Mesodermal cell (in vitro differentiated cells): ENCODE results near the gene HSPB7.

Source experiments
- H3K27ac ChIP-seq: 2 replicates; pipeline ENCODE4 v1.7.0; 2013; ENCODE audit warnings: mild to moderate bottlenecking, low read depth, low read length, moderate library complexity; ENCODE audit not compliant: severe bottlenecking
- H3K36me3 ChIP-seq: 2 replicates; pipeline ENCODE4 v1.7.1; 2013; ENCODE audit warnings: mild to moderate bottlenecking, low read length, moderate library complexity; ENCODE audit not compliant: control insufficient read depth, insufficient read depth
- H3K4me1 ChIP-seq: one replicate; pipeline ENCODE4 v1.7.1; 2013; ENCODE audit warnings: mild to moderate bottlenecking, low read length; ENCODE audit not compliant: insufficient read depth, control insufficient read depth, poor library complexity, severe bottlenecking
- H3K4me3 ChIP-seq: 2 replicates; pipeline ENCODE4 v1.7.0; 2013; ENCODE audit warnings: low read length, control low read depth, mild to moderate bottlenecking; ENCODE audit not compliant: insufficient read depth, poor library complexity, severe bottlenecking; ENCODE audit errors: extremely low read depth
- H3K9me3 ChIP-seq: 2 replicates; pipeline ENCODE4 v1.7.1; 2013; ENCODE audit warnings: mild to moderate bottlenecking, low read length, moderate library complexity; ENCODE audit not compliant: control insufficient read depth
- WGBS, 2 experiments: methylation state at CpG; one replicate each; pipeline ENCODE4 v1.1.5; 2013; ENCODE audit warnings: missing lambda C conversion rate in 2 of 2; ENCODE audit not compliant: insufficient coverage in 2 of 2; 5-methylcytosine and 5-hydroxymethylcytosine counted together

HSPB7 gene

DNA sequence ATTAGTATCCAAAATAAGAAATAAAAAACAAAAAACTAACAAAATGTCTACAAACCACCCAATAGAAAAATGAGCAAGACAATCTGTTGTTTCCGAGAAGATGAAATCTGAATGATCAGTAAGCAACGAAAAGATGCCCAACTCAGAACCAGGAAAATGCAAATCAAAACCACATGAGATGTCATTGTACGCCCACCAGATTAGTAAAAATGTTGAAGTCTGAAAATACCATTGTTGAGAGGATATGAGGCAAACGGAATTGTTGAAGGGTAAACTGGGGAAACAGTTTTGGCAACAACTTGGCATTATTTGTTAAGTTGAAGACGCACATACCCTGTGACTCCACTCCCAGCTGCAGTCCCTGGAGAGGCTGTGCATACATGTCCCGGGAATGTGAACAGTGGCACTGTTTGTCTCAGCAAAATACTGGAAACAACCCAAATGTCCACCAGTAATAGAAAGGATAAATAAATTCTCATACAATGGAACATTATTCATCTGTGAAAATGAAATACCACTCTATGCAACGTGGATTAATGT lies 52.5 kb downstream of the HSPB7 start:
- WGBS, 2 experiments: 95% methylated on average over 4 to 5 of the region's 7 CpGs
- Histone ChIP-seq H3K9me3 (peaks cover 15% of the 10 kb centered on the region), H3K27ac (no peak overlapping the region), H3K4me1 (peaks cover 2% of the 10 kb centered on the region), H3K36me3 (peaks cover 46% of the 10 kb centered on the region), H3K4me3 (no peak overlapping the region)
